MM.1S (cell line): ENCODE measurements around the gene CENPH.
"Not testable (repeated sequence)": the region's sequence is repeated elsewhere in the genome, so short reads cannot be mapped to it uniquely, and the experiment has no call there.

Source experiments
- DNase-seq: peaks from one replicate; pipeline ENCODE4 v3.0.0-alpha.2; 2015
- H2AFZ ChIP-seq: fragments of 300-600 bp; sonication (generic); 2 replicates; pipeline ENCODE4 v1.6.0; 2016; ENCODE audit warnings: antibody characterized with exemption, low read length
- H3F3A ChIP-seq: fragments of 300-600 bp; sonication (generic); 2 replicates; pipeline ENCODE4 v1.6.1; 2016; ENCODE audit warnings: mild to moderate bottlenecking, antibody characterized with exemption, low read length, moderate library complexity, mixed read lengths; ENCODE audit not compliant: insufficient read depth
- H3K27ac ChIP-seq: fragments of 300-600 bp; sonication (generic); 2 replicates; pipeline ENCODE4 v1.5.1; 2016; ENCODE audit warnings: mild to moderate bottlenecking, low read length
- H3K27me3 ChIP-seq: fragments of 300-600 bp; sonication (generic); replicated peaks from 2 replicates; pipeline ENCODE4 v1.6.0; 2016; ENCODE audit warnings: low read length; ENCODE audit not compliant: insufficient read depth
- H3K36me3 ChIP-seq: fragments of 300-600 bp; sonication (generic); replicated peaks from 2 replicates; pipeline ENCODE4 v1.6.1; 2016; ENCODE audit warnings: mild to moderate bottlenecking, low read length, mixed read lengths; ENCODE audit not compliant: insufficient read depth
- H3K4me1 ChIP-seq: fragments of 300-600 bp; sonication (generic); 2 replicates; pipeline ENCODE4 v1.6.1; 2016; ENCODE audit warnings: low read length, mixed read lengths
- H3K4me2 ChIP-seq: fragments of 300-600 bp; sonication (generic); 2 replicates; pipeline ENCODE4 v1.6.0; 2016; ENCODE audit warnings: low read depth, low read length
- H3K4me3 ChIP-seq: fragments of 300-600 bp; sonication (generic); 2 replicates; pipeline ENCODE4 v1.5.1; 2016; ENCODE audit warnings: low read length, mixed read lengths
- H3K79me2 ChIP-seq: fragments of 300-600 bp; sonication (generic); 2 replicates; pipeline ENCODE4 v1.6.1; 2016; ENCODE audit warnings: mixed run types, low read length, mixed read lengths
- H3K9ac ChIP-seq: fragments of 300-600 bp; sonication (generic); 2 replicates; pipeline ENCODE4 v1.6.1; 2016; ENCODE audit warnings: low read length, mixed read lengths
- H3K9me2 ChIP-seq: fragments of 300-600 bp; sonication (generic); replicated peaks from 2 replicates; pipeline ENCODE4 v1.6.1; 2016; ENCODE audit warnings: mild to moderate bottlenecking, low read length, mixed read lengths; ENCODE audit not compliant: insufficient read depth
- H3K9me3 ChIP-seq: fragments of 300-600 bp; sonication (generic); replicated peaks from 2 replicates; pipeline ENCODE4 v1.6.1; 2016; ENCODE audit warnings: mild to moderate bottlenecking, low read length, mixed read lengths; ENCODE audit not compliant: insufficient read depth
- H4K20me1 ChIP-seq: fragments of 300-600 bp; sonication (generic); 2 replicates; pipeline ENCODE4 v1.6.1; 2016; ENCODE audit warnings: mild to moderate bottlenecking, low read length, moderate library complexity, mixed read lengths; ENCODE audit not compliant: insufficient read depth
- EZH2 ChIP-seq: fragments of 300-600 bp; sonication (generic); optimal IDR thresholded peaks from 2 replicates; pipeline ENCODE3; 2017; ENCODE audit warnings: low read depth, mild to moderate bottlenecking, antibody characterized with exemption, low read length, mixed read lengths
- EZH2phosphoT487 ChIP-seq: fragments of 300-600 bp; sonication (generic); IDR thresholded peaks from 2 replicates; pipeline ENCODE4 v1.6.1; 2018; ENCODE audit warnings: antibody characterized with exemption, low read length
- TF ChIP-seq, protein P1 (sequence below): fragments of 300-600 bp; sonication (generic); IDR thresholded peaks from 2 replicates; pipeline ENCODE4 v1.5.1; 2016; ENCODE audit warnings: antibody characterized with exemption, low read length, mixed read lengths

CENPH gene, protein sequence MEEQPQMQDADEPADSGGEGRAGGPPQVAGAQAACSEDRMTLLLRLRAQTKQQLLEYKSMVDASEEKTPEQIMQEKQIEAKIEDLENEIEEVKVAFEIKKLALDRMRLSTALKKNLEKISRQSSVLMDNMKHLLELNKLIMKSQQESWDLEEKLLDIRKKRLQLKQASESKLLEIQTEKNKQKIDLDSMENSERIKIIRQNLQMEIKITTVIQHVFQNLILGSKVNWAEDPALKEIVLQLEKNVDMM

DNA sequence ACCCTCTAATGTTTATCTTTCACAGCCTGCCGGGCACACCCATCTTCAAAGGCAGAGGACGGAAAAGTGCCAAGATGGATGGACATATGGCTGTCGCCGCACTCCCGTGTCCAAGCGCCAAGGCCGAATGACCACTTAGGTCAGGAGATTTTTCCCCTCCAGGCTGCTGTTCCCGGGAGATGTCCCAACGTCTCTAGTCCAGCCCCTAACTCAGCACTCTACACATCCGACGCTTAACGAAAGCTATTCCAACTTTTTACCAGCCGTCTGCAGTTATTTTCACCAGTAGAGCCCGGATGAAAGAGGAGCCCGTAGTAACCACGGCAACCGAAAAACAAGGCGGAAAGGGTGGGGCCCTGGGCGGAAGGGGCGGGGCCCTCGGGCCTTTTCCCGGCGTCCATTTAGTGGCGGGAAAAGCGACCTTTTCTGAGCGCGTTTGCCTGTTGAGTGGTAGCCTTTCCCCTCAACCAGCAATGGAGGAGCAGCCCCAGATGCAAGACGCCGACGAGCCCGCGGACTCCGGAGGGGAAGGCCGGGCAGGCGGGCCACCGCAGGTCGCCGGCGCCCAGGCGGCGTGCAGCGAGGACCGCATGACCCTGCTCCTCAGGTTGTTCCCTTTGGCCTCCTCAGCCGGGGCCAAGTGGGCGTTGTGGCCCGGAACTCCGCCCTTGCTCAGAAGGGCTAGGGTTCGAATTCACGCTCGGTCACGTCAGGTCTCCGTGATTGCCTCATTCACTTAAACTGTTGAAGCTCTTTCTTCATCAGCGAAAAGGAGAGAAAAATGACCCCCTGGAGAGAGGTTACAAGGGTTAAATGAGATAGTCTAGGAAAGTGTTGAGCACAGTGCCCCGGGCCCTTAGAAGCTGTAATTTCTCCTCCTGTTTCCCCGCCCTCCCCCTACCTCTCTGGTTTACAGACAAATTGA, at the start of gene CENPH:
CENPH (plus strand) TSS at position 422 of the 925 bp plus-strand sequence; CDS start at position 474, 52 bp downstream.
- H3K79me2 ChIP-seq: 0 out of 2 replicates have a peak, but pooled peaks cover 8% of the 10 kb centered on the region
- H3K4me3 ChIP-seq: peak within 1 kb of the TSS; percentile 92
- no peaks in the 10 kb centered on the region for H4K20me1 ChIP-seq
- TF ChIP-seq EZH2: no peak
- TF ChIP-seq, protein P1, sequence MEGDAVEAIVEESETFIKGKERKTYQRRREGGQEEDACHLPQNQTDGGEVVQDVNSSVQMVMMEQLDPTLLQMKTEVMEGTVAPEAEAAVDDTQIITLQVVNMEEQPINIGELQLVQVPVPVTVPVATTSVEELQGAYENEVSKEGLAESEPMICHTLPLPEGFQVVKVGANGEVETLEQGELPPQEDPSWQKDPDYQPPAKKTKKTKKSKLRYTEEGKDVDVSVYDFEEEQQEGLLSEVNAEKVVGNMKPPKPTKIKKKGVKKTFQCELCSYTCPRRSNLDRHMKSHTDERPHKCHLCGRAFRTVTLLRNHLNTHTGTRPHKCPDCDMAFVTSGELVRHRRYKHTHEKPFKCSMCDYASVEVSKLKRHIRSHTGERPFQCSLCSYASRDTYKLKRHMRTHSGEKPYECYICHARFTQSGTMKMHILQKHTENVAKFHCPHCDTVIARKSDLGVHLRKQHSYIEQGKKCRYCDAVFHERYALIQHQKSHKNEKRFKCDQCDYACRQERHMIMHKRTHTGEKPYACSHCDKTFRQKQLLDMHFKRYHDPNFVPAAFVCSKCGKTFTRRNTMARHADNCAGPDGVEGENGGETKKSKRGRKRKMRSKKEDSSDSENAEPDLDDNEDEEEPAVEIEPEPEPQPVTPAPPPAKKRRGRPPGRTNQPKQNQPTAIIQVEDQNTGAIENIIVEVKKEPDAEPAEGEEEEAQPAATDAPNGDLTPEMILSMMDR: no peak
- TF ChIP-seq EZH2phosphoT487: no peak
- H3K9me2 ChIP-seq: no peaks in the 10 kb centered on the region
- H3K27me3 ChIP-seq: no peaks in the 10 kb centered on the region
- peaks cover 7% of the 10 kb centered on the region; the same call in 1 of the 2 replicates for H3F3A ChIP-seq
- peaks cover 4% of the 10 kb centered on the region; the same call in 1 of the 2 replicates for H3K4me1 ChIP-seq
- peak within 1 kb of the TSS; percentile 91 for H3K9ac ChIP-seq
- no peaks in the 10 kb centered on the region for H3K36me3 ChIP-seq
- H3K27ac ChIP-seq: peak within 1 kb of the TSS; percentile 82
- peak within 1 kb of the TSS; percentile 100 for H2AFZ ChIP-seq
- DNase-seq: peak; percentile 93
- H3K9me3 ChIP-seq: no peaks in the 10 kb centered on the region
- H3K4me2 ChIP-seq: peak within 1 kb of the TSS; percentile 95

DNA sequence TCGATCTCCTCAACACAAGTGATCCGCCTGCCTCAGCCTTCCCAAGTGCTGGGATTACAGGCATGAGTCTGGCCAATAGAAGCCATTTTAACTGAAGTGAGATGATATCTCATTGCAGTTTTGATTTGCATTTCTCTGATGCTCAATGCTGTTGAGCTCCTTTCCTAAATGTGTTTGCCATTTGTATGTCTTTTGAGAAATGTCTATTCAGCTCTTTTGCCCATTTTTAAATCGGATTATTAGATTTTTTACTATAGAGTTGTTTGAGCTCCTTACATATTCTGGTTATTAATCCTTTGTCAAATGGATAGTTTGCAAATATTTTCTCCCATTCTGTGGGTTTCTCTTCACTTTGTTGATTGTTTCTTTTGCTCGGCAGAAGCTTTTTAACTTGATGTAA, 49.1 kb upstream of the CENPH start:
- not testable (repeated sequence) for H3F3A ChIP-seq, H3K9me2 ChIP-seq, H3K4me2 ChIP-seq, H3K27me3 ChIP-seq, H3K9ac ChIP-seq, H3K4me3 ChIP-seq, H3K27ac ChIP-seq, H2AFZ ChIP-seq, H3K79me2 ChIP-seq, H3K4me1 ChIP-seq, H3K36me3 ChIP-seq, H3K9me3 ChIP-seq, DNase-seq, H4K20me1 ChIP-seq

DNA sequence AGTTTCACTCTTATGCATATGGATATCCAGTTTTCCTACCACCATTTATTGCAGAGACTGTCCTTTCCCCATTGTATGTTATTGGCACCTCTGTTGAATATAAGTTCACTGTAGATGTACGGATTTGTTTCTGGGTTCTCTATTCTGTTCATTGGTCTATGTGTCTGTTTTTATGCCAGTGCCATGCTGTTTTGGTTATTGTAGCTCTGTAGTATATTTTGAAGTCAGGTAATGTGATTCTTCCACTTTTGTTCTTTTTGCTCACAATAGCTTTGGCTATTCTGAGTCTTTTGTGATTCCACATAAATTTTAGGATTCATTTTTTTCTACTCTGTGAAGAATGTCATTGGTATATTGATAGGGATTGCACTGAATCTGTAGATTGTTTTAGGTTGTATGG, 48.6 kb upstream of the CENPH start:
- Histone ChIP-seq H3K36me3 (no peaks in the 10 kb centered on the region), H4K20me1 (no peaks in the 10 kb centered on the region), H3K4me3 (no peak overlapping the region), H3K9ac (no peak overlapping the region), H3K27ac (no peak overlapping the region), H3K9me2 (no peaks in the 10 kb centered on the region), H3K9me3 (no peaks in the 10 kb centered on the region), H3K79me2 (no peaks in the 10 kb centered on the region), H3K4me1 (no peaks in the 10 kb centered on the region), H3K27me3 (no peaks in the 10 kb centered on the region), H3K4me2 (no peak overlapping the region), H3F3A (no peaks in the 10 kb centered on the region), H2AFZ (no peak overlapping the region)
- DNase-seq: no peak
- TF ChIP-seq EZH2phosphoT487 (no peak), EZH2 (no peak)
- TF ChIP-seq, protein P1: no peak

DNA sequence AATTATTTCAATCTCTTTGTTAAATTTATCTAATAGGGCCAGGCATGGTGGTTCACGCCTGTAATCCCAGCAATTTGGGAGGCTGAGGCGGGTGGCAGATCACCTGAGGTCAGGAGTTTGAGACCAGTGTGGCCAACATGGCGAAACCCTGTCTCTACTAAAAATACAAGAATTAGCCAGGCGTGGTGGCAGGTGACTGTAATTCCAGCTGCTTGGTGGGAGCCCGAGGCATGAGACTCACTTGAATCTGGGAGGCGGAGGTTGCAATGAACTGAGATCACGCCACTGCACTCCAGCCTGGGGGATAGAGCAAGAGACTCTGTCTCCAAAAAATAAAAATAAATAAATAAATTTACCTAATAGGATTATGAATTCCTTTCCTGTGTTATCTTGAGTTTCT, 40.8 kb upstream of the CENPH start:
- H3K27ac ChIP-seq, H3K9me3 ChIP-seq, H3K36me3 ChIP-seq, H3K9ac ChIP-seq, H3K4me2 ChIP-seq, DNase-seq, H3F3A ChIP-seq, H2AFZ ChIP-seq, H3K4me1 ChIP-seq, H3K9me2 ChIP-seq, H3K79me2 ChIP-seq, H3K27me3 ChIP-seq, H4K20me1 ChIP-seq, H3K4me3 ChIP-seq: not testable (repeated sequence)
